Left forelimb (tissue), 1 donor: ENCODE data around the gene PRSS38.
A peak's percentile ranks its signal among the peaks of the same experiment; 100 is the strongest.

Source experiments
- DNase-seq: peaks from one replicate; pipeline ENCODE4 v3.0.0-alpha.2; 2018; ENCODE audit warnings: low spot score

Gene PRSS38

GRCh38 chr1:227779021-227779441 lies 36.4 kb upstream of the PRSS38 start:
- DNase-seq: peak; percentile 58

GRCh38 chr1:227779685-227780084 lies 35.8 kb upstream of the PRSS38 start:
- DNase-seq: peak; percentile 58

- peak; percentile 48 for DNase-seq
Observed at GRCh38 chr1:227780101-227781044, 35.1 kb upstream of the PRSS38 start.

- DNase-seq: peak; percentile 30
Observed at GRCh38 chr1:227781314-227781930, 34.1 kb upstream of the PRSS38 start.

- peak; percentile 45 for DNase-seq
Observed at GRCh38 chr1:227782226-227782625, 33.2 kb upstream of the PRSS38 start.

GRCh38 chr1:227785094-227785804 lies 30.2 kb upstream of the PRSS38 start:
- DNase-seq: no peak

- peak; percentile 63 for DNase-seq
Observed at GRCh38 chr1:227785805-227786671, 29.4 kb upstream of the PRSS38 start.

GRCh38 chr1:227786673-227787512 lies 28.6 kb upstream of the PRSS38 start:
- peak; percentile 62 for DNase-seq

- peak; percentile 87 for DNase-seq
Observed at GRCh38 chr1:227787513-227788270, 27.8 kb upstream of the PRSS38 start.

GRCh38 chr1:227788271-227789083 lies 27.0 kb upstream of the PRSS38 start:
- peak; percentile 79 for DNase-seq

- DNase-seq: peak; percentile 65
Observed at GRCh38 chr1:227789084-227790033, 26.1 kb upstream of the PRSS38 start.

GRCh38 chr1:227790034-227790400 lies 25.5 kb upstream of the PRSS38 start:
- DNase-seq: peak; percentile 52

GRCh38 chr1:227790868-227791267 lies 24.6 kb upstream of the PRSS38 start:
- DNase-seq: no peak

- DNase-seq: no peak
Observed at GRCh38 chr1:227791425-227792143, 23.9 kb upstream of the PRSS38 start.

- DNase-seq: no peak
Observed at GRCh38 chr1:227792216-227793078, 23.0 kb upstream of the PRSS38 start.
